ENCODE measurements around the gene MALL.
"Not testable (repeated sequence)": the region's sequence is repeated elsewhere in the genome, so short reads cannot be mapped to it uniquely, and the experiment has no call there.

MALL gene

DNA sequence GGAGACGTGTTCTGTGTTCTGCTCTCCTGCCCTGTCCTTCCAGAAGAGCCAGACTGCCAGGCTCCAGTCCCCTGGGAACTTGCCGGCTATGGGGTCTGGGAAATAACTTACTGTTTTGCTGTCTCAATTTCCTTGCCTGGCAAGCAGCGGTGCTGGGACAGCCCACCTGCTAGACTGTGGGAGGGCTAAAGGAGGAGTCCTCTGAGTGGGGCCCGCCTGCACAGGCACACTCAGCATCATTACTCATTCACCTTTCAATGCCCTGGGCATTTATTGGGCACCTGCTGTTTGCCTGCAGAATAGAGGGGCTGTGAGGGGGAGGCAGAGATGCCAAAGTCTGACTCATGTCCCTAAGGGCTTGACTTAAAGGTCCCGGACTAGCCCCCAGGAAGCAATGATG is 65.4 kb downstream of the MALL start:
- not testable (repeated sequence) for DNase-seq (ENCODE audit: low read depth)

DNA sequence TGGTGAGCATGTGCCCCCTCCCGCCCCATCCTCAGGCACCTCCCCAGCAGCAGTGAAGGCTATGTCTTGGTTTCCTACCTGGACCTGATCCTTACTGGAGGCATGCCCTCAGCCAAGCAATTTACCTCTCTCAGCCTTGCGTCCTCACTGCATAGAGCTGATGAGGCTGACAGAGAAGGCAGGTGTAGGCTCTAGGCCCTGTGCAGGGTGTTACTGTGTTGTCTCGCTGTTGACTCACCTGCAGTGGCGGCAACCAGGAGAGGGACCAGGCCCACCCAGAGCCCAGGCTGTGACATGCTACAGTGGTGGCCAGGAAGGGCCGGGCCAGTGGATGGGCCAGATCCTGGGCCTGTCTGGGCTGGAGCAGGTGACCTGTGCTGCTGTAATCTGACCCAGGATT is 65.9 kb downstream of the MALL start:
- DNase-seq (ENCODE audit: low read depth): not testable (repeated sequence)

DNA sequence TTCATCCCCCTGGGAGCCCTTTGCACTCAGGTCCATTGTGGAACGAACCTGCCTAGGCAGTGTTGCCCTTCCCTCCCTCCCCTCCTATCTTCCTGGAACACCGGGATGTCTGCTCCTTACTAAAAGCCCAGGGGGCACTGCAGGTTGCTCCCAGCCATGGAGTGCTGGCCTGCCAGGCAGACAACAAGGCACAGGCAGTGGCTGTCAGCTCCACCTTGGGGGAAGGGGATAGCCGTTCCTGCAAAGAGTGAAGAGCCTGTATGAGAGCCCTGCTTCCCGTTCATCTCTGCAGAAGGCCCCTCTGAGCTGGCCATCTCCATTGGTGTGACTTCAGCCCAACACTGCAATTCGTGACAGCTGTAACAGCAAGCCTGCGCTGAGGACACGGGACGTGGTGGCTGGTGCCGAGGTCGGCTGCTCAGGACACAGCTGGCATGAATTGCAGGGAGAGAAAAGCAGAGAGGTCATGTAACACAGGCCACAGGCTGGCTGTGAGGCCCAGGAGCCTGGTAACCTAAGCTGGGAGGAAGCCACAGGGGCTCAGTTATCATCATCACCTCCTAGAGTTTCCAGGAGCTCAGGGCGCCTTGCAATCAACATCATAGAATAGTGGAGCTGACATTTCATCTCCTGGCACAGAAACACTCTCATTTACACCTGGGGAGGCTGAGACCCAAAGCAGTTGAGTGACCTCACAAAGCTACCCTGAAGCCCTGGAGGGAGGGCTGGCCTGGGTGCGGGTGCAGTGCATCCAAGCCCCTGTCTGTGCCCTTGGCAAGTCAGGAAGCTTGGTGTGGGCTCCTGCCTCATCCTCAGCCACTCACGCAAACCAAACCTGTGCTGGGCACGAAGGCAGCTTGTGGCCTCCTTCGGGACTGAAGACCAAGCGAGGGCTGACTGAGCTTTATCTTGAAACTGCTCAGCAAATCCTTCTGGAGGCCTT is 67.1 kb downstream of the MALL start:
- DNase-seq (ENCODE audit: low read depth): not testable (repeated sequence)

DNA sequence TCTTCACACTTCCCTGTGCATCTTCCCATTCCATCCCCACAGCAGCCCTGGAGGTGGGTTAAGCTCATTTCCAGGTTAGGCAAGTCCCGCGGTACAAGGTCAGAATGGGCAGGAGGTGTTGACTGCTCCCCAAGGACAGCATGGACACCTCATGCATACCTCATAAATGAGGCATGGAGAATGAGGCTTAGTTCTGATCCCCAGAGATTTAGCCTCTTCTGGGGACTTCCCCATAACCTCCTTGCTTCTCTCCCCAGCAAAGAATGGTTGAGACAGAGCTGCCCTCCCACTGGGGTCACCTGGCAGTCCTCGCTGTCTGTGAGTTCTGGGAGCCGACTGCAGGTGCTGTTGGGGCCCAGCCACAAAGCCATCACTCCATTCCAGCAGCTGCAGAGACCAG is 68.4 kb downstream of the MALL start:
- not testable (repeated sequence) for DNase-seq (ENCODE audit: low read depth)

DNA sequence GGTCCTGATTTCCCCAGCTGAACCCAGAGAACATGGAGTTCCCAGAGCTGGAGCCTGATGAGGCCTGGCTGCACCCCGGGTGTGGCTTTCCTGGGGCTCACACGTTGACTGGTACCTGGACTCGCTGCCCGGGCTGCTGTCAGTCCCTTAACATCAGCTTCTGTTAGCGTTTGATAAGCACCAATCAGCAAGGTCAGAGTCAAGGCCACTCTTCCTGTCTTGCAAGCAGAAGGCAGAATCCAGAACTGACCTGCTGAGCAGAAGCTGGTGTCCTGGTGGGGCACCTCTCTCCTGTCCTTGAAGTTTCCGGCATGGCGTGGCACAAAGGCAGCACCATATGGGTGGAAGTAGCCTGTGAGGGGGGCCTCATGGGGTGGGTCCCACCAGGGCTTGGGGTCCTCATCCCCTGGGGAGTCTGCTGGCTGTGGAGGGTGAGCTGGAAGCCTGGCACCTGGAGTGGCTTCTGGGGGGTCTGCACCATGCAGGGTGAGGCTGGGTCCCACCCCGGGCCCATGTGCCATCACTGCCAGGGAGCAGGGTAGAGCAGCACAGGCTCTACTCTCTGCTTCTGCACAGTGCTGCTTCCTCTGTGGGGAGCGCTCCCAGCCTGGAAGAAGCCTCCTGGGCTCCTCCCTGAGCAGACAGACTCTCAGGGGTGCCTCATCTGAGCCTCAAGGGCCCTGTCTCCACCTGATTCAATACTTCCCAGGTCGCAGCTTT is 73.5 kb downstream of the MALL start:
- DNase-seq (ENCODE audit: low read depth): not testable (repeated sequence)

DNA sequence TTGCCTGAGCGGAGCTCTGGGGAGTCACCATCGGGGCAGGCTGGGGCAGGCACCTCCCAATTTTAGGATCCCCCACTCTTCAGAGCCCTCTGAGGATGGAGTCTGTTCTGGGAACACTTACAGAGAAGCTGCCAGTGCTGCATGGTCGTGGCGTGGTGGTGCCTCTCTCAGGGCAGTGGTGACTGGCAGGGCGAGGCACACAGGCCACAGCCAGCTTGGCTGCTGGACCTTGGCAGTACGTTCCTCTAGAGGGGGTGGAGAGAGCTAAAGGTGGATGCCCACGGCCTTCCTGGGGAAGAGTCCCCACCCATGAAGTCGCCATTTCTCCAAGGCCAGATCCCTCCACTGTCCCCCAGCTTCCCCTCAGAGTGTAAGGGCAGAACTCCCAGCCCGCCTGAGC is 78.3 kb downstream of the MALL start:
- not testable (repeated sequence) for DNase-seq (ENCODE audit: low read depth)

DNA sequence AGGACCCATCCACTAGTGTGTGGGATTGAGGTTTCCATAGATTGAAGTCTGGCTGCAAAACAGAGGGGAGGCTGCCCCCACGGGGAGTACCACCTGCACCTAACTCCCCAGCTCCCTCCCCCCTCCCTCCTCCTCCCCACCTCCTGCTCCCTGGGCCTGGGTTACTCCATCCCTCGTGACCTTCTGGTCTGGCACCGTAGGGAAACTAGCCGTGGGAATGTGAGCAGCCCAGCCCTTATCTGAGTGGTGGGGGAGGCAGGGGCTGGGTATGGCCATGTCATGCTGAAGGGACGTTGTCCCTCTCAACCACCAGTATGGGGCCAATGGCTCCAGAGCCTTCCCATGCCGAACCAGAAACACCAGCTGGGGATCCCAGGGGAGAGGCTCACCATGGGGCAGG is 80.2 kb downstream of the MALL start:
- DNase-seq (ENCODE audit: low read depth): not testable (repeated sequence)

DNA sequence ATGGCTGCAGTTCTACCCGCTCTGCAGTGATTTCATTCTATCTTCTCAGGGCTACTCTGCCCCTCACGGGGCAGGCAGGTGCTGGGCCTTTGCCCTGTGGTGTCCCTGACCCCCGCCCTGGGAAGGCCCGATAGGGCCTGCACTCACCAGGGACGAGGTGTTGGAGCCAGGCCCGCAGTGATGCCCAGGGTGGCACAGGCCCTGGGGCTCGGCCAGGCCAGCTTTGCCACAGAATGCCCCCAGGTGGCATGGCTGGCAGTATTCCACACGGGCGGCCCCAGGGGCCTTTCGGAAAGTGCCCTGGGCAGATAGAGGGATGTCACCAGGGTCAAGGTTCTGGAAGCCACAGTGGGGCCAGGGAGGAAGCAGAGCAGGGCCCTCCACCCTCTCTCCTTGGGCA is 80.7 kb downstream of the MALL start:
- not testable (repeated sequence) for DNase-seq (ENCODE audit: low read depth)
